Stimulated activated CD4-positive, alpha-beta T cell treated with anti-CD3 and anti-CD28 coated beads, Interleukin-12 subunit alpha, Interleukin-12 subunit beta, amount 100 ng/mL, for 4 hours (primary cell): ENCODE results near the gene LRRC28.

Experiments used
- DNase-seq: peaks from one replicate; pipeline ENCODE4 v3.0.0-alpha.2; 2020

LRRC28 gene

DNA sequence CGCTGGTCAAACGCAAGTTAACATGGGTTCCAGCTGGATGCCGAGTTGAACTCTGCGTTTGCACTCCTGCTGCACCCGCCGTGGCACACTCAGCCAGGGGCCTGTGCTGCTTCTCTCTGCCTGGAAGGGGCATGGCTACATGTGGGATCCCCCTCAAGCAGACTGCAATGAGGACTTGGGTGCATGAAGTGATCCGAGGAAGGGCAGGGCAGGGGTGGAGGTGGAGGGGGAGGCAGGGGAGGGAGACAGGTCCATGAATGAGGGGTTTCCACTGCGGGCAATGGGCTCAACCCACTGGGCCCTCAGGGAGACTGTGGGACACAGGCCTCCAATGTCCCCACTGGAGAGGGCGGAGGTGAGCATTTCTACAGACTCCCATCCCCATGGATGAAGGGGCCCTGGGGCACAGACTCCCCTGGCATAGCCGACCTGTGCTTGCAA, 172.9 kb downstream of the LRRC28 start:
- no peak for DNase-seq

DNA sequence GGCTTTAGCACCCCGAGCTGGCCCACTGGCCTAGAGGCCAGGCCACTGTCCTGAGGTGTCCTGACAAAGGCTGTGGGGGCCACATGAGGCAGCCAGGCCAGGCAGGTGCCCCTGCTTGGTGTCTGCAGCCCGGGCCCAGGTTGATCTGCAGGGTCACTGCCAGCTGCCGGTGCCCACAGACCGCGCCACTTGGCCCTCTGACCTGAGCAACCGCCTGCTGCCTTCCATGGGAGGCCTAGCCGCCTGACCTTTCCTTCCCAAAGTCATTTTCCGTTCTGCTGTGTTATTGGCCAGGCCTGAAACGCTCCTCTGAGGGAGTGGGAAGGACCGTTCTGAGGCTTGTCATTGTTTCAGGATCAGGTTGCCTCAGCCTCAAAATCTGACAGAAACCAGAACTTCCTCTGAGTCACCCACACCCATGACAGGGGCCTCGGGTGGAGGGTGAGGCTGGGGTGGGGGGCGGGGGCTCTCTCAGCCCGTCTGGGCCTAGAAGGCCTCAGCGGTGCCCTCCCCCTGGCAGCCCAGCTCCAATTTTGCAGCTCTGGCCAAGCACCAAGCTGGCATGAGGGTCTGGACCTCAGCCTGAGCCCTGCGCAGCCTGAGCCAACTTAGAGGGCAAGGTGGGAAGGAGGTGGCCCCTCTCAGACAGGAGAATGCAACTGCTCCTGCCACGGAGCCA, 173.8 kb downstream of the LRRC28 start:
- peak; percentile 40 for DNase-seq

DNA sequence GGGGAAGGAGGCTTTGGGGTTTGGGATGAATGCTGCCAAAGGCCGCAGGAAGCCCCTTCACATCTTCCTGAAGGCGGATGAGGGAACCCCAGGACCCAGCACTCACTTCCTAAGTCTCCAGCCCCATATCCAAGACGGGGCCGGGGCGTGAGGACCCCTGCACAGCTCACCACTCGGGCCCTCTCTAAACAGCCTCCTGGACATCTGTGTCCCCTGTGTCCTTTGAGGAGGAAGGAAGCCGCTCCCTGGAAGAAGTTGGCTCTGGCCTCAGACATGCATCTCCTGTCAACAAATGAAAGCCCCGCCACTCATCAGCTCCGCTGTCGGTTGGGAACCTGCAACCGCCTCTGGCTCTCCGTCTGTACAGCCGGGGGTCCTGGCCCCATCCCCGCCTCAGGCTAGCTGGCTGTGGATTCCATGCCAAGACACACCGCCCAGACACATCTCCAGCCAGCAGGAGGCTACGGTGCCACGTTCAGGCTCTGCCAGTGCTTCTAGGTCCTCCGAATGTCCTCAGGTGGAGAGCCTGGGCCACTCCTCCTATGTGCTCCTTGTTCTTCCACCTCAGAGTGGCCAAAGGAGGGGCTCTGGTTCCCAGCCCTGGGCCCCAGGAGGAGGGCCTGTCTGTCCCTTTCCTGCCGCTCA, 174.5 kb downstream of the LRRC28 start:
- DNase-seq, result no peak

DNA sequence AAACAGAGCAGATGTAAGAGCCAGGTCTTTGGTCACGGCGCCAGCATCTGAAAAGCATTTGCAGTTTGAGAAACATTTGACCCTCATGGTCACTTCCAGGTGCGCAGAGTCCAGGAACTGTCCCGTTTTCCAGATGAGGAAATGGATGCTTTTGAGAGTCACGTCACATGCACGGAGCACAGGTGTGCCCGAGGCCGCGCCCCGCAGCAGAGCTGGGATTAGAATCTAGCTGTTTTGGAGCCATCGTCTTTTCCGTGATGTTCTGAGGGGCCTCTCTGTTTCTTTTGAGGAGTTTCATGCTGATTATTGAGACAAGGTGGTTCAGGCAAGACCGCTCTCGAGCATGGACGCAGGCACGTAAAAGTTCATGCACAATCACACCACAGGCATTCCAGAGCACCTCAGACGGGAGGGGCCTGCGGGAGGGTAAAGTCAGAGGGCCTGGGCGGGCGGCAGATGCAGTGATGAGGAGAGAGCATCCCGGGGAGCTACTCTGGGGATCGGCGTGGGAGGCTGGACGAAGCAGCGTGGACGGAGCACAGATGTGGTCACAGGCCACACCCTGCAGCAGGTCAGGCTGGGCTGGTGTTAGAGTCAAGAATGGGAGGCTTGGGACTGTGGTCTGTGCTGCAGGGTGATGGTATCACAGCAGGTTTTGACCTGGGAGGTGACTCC, 175.3 kb downstream of the LRRC28 start:
- no peak for DNase-seq

DNA sequence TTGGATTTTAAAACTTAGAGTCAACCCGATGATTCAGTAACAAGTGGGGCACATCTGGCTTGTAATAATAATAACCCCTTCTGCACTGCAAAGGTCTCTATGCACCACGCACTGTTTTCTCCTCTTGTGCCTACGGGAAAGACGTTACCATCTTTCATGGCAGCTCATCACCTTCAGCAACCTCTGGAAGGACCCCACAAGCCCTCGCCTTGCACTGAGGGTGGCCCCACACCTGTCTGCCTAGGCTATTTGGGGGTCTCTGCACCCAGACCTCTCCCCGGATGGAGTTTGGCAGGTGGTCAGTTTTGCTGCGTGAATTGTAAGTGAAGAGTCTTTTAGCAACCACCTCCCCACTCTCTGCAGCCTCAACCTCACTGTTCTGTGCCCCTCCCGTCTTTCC, 175.9 kb downstream of the LRRC28 start:
- no peak for DNase-seq

DNA sequence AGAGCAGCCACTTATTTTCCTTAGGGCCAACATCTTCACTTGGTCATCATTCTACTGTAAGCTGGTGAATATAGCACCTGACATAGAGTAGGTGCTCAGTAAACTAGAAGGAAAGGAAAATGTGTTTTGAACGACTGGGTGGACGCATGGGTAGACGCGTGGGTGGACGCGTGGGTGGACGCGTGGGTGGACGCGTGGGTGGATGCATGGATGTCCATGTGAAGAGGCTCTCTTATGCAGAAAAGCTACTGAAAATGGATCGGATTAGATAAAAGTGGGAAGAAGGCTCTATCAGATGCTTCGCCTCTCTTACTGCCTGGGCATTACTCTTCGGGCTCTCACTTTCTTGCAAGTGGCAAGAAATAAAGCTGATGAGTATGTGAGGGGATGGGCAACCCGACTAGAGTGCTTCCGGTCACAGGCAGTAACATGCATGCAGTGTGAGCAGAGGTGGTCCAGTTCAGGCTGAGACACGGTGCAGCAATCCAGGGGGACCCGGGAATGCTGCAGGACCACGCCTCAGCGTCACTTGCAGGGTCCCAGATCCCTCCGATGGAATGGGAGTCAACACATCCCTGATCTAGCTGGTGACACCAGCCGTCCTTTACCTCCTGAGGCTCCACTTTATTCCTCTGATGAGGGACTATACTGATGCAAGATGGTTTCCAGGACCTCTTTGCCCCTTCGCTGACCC, 176.5 kb downstream of the LRRC28 start:
- DNase-seq, result no peak

DNA sequence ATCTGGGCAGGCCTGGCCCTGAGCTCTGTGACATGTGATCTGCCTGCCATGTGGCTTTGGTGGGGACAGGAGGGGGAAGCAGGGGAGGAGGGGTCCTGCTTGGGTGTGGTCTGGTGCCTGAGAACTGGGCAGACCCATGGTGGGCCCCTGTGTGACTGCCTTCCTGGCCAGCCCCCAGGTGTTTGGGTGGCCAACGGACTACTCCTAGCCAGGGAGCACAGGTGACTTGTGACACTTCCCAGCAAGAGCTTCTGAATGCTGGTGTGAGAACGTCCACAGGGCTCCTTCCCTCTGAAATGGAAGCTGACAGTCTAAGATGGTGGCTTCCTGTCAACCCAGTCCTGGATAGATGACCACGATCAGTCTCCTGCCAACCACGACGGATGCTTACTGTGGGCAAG, 178.4 kb downstream of the LRRC28 start:
- no peak for DNase-seq

DNA sequence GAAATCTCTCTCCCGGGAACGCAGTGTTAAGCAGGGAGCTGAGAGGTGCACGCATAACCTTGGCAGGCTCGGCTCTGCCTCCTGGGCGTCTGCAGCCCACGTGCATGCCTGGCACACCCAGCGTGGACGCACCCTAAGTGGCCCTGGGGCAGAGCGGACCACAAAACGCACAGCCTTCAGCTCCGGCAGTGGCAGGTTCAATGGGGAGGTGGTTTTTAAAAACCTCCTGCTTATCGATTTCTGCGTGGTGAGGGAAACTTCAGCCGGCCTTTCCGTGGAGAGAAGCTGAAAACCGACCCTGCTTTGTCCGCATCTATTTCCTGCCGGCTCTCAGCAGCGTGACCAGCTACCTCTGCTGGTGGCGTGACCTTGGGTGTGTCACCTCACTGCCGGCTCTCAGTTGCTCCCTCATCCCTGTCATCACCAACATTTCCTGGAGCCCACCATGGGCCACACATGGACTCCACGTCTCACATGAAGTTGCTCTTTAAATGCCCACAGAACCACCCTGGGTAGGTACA, 179.7 kb downstream of the LRRC28 start:
- no peak for DNase-seq

DNA sequence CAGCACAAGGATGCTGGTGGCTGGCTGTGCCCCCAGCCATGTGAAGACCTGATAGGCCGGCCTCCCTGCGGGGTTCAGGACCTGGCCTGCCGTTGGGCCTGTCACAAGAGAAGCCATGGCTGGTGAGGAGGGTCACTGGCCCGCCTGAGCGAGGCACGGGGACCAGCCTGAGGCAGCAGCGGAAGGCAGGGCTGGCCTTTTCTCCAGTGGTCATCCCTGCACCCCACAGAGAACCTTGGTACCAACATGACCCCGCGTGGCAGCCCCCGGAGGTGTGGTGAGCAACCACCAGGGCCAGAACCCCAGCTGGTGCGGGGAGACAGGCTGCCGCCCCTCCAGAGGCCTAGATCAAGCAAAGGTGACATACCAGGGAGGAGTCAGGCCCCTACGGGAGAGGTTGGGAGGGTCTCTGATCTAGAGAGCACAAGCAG, 180.4 kb downstream of the LRRC28 start:
- DNase-seq, result no peak

DNA sequence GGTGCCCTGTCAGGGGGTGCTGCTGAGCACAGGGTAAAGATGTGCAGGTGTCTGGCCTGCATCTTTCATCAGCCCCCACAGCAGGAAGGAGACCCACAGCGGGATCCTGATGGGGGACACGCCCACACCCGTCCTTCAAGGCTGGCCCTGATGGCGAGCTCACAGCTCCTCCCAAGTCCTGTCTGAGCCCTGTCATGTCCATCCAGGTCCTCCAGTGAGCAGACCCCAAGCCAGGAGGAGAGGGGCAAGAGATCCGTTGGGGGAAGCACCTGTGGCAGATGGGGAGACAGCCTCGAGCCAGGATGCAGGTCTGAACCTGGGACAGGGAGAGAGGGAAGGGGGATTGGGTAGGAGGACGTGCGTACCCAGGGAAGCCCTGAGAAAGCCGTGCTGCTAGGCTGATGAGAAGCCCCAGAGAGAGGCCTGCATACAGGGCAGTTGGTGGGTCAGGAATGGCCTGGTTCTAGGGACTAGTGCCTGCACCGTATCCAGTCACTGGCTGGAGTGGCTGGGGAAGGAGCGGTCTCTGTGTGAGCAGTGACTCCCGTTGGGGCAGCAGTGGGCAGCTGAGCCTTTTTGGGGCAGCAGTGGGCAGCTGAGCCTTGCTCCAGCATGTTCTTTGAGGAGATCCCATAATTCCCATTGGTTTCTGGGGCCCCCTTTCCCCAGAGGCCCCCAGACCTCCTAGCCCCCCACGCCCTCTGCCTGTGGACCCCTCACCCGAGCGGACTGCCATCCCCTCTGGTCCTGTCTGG, 181.2 kb downstream of the LRRC28 start:
- DNase-seq, result no peak

DNA sequence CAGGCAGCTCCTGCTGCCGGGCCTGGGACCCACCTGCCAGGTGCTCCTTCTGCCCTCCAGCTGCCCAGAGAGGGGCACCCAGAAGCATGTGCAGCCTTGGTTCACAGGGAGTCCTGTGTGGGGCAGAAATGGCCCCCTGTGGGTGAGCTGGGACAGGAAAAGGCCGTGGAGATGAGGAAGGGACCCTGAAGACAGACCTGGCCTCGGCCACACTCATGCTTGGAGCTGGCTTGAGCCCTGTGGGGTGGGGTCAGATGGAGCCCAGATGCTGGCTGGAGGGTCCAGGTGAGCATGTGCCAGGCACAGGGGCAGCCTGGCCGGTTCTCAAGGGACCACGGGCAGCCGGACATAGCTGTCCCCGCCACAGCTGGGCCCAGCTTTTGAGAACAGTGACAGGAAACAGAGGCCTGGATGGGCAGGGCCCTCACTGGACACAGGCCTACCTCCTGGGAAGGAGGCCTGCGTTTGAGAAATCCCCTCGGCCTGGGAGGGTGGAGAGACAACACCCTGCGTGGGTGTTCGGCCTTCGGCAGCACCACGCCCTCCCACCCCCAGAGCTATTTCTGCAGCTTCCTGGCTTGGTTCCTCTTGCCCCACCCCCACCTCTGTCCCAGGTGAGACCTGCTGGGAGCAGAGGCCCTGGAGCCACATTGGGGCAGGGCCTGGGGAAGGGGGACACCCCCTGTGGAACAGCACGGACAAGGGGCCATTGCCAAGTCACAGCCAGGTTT, 181.9 kb downstream of the LRRC28 start:
- no peak for DNase-seq

DNA sequence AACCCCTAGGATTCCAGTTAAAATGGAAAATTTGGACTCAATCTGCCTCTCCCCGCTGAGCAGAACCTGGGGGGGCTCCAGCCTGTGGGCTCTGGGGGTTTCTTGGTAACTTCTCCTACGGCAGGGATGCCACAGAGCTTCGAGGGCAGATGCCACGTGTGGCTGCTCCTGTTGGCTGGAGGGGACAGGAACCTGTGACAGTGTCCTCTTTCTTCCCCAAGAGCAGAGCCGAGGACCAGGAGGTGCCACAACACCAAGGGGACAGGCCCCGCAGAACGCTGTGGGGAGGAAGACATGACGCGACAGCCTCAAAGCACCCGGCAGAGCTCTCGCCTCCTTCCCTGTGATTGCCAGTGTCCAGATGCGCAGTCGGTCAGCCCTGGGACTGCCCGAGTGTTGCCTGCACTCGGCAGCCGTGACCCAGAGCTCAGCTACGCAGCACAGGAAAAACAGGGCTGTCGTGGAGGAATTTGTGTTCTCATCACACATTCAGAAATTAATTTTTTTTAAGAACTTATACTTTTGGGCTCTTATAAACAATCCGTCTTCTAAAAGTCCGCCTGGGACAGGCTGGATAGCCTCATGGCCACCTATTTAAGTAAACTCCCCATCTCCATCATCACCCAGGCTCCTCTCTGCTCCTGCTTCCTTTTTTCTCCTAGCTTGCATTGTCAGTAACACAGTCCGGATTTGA, 182.6 kb downstream of the LRRC28 start:
- DNase-seq, result no peak

DNA sequence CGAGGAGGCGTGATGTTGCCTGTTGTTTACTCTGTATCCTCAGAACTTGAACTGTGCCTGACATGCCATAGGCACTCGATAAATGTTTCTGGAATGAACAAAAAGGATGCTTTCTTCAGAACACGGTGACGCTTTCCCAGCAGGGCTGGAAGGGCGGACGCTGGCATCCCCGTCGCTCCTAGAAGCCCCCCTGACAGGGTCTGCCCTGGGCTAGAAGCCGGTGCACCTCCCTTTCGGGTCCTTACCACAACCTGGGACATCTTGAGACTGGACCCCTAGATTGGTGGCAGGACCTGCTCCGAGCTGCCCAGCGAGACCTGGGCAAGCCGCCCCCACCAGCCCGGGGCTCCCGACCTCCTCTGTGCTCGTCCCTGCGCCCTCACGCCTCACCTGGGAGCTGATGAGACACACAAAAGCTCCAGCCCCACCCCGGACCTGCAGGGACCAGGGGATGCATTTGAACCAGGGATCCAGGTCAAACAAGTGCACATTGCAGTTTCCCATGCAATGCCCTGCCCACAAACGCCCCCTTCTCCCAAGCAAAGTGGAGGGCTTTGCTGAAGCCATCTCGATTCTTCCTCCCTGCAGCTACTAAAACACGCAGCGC, 183.3 kb downstream of the LRRC28 start:
- DNase-seq, result no peak

DNA sequence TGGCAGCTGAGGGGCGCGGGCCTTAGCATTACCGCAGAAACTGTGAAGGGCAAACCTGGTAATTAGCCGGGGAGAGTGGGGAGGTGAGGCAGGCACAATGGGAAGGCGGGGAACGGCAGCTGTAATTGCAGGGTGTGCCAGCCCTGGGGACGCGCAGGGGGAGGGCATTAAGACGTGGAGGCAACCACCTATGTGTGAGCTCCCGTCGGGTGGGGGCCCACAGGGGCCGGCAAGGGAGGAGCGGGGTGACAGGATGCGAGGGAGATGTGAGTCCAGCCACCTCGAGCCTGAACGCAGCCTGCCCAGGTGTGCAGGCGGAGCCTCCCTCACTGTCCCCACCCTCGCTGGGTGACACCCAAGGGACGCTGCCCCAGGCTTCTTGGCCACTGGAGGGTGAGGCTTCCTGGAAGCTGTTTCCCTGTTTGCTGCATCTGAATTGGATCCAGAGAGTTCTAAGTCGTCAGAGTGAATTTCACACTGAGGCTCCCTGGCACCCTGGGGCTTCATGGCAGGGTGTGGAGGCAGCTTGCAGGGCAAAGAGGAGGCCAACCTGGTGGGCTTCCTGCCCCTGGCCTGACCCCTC, 183.9 kb downstream of the LRRC28 start:
- no peak for DNase-seq

DNA sequence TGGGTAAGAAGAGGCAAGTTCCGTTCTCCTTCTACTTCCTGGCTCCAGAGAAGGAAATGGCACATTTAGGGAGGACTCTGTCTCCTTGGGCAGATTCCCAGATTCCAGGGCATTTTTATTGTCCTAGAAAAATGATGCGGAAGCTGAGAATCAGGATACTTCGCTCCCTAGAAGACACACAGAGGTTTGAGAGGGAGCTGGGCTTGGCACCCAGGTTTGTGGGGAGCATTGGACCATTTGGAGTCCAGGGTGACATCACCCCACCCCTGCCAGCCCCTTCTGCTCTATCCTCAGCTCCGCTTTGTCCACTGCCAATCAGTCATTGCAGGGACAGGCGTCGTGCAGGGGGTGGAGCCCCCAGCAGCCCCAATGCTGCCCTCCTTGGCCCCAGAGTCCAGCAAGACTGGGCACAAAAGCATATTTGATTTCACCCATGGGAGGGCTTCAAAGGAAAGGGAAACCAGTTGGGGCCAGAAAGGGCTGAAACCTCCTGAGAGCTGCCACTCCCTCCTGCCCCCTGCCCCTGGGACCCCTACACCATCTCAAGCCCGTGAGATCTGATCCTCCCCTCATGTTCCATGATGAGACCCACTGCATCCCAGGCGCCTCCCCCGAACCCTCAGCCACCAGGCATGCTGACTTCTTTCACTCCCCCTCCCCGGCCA, 184.7 kb downstream of the LRRC28 start:
- no peak for DNase-seq

DNA sequence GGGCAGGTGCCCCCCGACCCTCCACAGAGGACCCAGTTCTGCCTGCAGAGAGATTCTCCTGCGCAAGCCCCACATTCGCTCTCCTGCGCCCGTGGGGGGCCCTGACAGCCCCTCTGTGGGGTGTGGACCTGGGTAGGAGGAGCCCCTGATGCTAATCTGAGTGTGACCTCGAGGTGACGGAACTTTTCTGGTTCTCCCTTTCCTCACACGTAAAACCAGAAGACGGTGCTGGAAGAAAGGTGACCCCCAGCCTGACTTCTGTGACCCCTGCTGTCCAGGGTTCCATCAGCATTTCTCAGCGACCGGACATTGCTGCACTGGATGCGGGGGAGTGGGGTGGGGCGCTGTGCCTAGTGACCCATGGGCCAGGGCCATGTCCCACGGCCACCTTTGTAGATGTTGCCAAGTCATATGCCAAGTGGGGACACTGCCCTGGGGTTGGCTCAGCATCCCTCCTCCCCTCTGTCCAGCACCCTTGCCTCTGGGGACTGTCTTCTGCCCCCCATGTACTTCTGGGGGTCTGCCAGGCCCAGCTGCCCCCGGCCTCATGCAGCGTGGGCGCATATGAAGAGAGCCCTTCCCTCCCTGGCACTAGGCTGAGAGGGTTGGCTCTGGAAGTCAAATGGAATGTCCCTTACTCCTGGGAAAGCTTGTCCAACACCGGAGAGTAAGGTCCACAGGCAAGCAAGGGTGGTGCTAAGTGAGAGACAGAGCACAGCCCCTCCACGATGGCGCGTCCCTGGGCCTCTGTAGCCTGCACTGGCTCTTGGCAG, 185.4 kb downstream of the LRRC28 start:
- no peak for DNase-seq

DNA sequence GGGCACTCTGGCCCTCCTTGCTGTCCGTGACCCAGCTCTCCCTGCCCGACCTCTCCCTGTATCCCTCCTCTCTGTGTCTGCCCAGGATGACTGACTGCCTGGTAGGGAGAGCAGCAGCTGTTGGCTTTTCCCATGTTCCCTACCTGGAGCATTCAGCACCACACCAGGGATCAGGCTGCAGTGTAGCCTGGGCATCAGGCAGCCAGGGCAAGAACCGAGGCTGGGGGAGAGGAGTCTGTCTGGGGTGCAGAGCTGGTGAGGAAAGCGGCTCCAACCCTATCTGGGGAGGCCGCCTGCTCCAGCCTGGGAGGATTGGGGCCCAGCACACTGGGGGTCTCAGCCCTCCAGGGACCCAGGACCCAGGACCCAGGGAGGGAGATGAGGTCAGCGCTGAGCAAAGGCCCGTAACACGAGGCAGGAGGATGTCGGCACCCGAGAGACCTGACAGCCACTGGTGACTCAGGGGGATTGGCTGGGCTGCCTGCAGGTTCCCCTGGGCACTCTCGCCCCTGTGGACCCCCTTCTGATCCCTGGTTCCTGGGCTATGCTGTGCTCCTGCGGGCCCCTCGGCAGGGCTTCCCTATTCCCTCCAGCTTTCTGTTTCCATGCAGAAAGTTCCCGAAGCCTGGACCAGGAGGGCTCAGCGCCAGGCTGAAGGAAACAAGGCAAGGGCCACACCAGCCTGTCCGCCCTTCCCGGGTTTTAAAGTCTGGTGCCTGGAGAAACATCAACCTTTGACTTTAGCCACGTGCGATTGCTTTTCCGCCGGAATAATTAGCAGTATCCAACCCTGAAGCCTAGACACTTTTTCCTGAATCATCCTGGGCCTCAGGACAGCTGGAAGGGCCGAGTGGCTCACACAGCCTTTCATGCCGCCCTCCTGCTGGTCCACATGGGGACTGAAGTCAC, 186.3 kb downstream of the LRRC28 start:
- DNase-seq, result no peak

DNA sequence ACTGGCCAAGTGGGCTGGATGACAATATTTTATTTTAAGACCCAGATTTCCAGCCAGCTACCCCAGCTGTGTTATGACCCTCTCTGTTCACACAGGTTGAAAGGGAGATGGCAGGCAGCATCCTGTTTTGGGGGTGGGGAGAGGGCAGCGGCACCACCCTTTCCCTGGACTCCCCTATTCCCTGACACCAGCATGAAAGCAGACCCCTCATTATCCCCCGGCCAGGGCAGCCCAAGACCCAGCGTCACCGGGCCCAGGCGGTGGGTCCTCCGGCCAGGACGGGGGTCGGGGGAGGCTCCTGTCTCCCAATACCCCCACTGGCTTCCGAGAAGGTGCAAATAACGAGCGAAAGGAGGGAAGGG, 186.9 kb downstream of the LRRC28 start:
- no peak for DNase-seq
